DOHH2 (cell line): ENCODE results near the gene RPS16.

Experiments used
- H3F3A ChIP-seq: fragments of 200-600 bp; sonication (generic), shearing (Covaris generic); 2 replicates; pipeline ENCODE4 v1.6.0; 2016; ENCODE audit warnings: antibody characterized with exemption, mild to moderate bottlenecking; ENCODE audit not compliant: control insufficient read depth, insufficient read depth
- H3K27ac ChIP-seq: fragments of 200-600 bp; sonication (generic); 2 replicates; pipeline ENCODE4 v1.5.1; 2014; ENCODE audit warnings: low read depth, mild to moderate bottlenecking, low read length, moderate library complexity
- H3K27me3 ChIP-seq: fragments of 200-600 bp; sonication (generic); 2 replicates; pipeline ENCODE4 v1.6.1; 2014; ENCODE audit warnings: mild to moderate bottlenecking, low read length, mixed read lengths; ENCODE audit not compliant: control insufficient read depth
- H3K36me3 ChIP-seq: fragments of 200-600 bp; sonication (generic); 2 replicates; pipeline ENCODE4 v1.6.1; 2014; ENCODE audit warnings: mild to moderate bottlenecking, low read length, moderate library complexity, mixed read lengths; ENCODE audit not compliant: control insufficient read depth
- H3K4me1 ChIP-seq: fragments of 200-600 bp; sonication (generic); 2 replicates; pipeline ENCODE4 v1.6.1; 2014; ENCODE audit warnings: mild to moderate bottlenecking, low read length, mixed read lengths; ENCODE audit not compliant: control insufficient read depth
- H3K4me2 ChIP-seq: fragments of 200-600 bp; sonication (generic); 2 replicates; pipeline ENCODE4 v1.6.0; 2014; ENCODE audit warnings: mild to moderate bottlenecking, low read length, moderate library complexity
- H3K4me3 ChIP-seq: fragments of 200-600 bp; sonication (generic); 2 replicates; pipeline ENCODE4 v1.5.1; 2014; ENCODE audit warnings: mild to moderate bottlenecking, low read length, mixed read lengths
- H3K79me2 ChIP-seq: fragments of 200-600 bp; sonication (generic); 2 replicates; pipeline ENCODE4 v1.6.1; 2014; ENCODE audit warnings: mild to moderate bottlenecking, low read length, mixed read lengths; ENCODE audit not compliant: control insufficient read depth
- H3K9me2 ChIP-seq: fragments of 200-600 bp; sonication (generic); replicated peaks from 2 replicates; pipeline ENCODE4 v1.6.1; 2014; ENCODE audit warnings: mild to moderate bottlenecking, low read length, mixed read lengths; ENCODE audit not compliant: control insufficient read depth
- H3K9me3 ChIP-seq: fragments of 200-600 bp; sonication (generic); 2 replicates; pipeline ENCODE4 v1.6.1; 2014; ENCODE audit warnings: antibody characterized with exemption, low read length, mixed read lengths; ENCODE audit not compliant: control insufficient read depth, insufficient read depth
- H4K20me1 ChIP-seq: fragments of 200-600 bp; sonication (generic); 2 replicates; pipeline ENCODE4 v1.6.0; 2014; ENCODE audit warnings: low read depth, mild to moderate bottlenecking, antibody characterized with exemption, low read length, moderate library complexity; ENCODE audit not compliant: control insufficient read depth, insufficient read depth
- EZH2phosphoT487 ChIP-seq: fragments of 200-600 bp; sonication (generic); IDR thresholded peaks from 2 replicates; pipeline ENCODE4 v1.6.1; 2017; ENCODE audit warnings: borderline replicate concordance, mild to moderate bottlenecking, antibody characterized with exemption, low read length, moderate library complexity, mixed read lengths
- TF ChIP-seq, protein P1 (sequence below): fragments of 200-600 bp; sonication (generic); IDR thresholded peaks from one replicate; pipeline ENCODE4 v1.5.1; 2014; ENCODE audit warnings: antibody characterized with exemption, mild to moderate bottlenecking, low read depth, low read length; ENCODE audit not compliant: poor library complexity, severe bottlenecking

RPS16 gene

DNA sequence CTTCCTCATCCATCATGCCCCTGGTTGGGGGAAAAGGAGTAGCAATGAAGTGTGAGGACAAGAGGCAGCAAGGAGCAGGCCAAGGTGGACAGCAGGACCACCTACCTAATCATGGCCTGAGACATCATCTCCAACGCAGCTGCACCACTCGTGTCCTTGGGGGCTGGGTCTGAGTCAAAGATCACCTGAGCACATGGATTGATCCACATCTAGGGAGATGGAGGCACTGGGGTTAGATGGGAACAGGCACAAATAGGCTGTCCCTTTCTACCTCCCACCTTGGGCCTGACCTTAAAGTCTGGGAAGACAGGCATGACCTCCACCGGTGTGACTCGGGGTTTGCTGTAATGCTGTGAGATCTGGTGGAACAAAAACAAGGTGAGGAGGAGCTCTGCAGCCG lies 47.1 kb downstream of the RPS16 start:
- no peak for TF ChIP-seq EZH2phosphoT487
- TF ChIP-seq, protein P1, sequence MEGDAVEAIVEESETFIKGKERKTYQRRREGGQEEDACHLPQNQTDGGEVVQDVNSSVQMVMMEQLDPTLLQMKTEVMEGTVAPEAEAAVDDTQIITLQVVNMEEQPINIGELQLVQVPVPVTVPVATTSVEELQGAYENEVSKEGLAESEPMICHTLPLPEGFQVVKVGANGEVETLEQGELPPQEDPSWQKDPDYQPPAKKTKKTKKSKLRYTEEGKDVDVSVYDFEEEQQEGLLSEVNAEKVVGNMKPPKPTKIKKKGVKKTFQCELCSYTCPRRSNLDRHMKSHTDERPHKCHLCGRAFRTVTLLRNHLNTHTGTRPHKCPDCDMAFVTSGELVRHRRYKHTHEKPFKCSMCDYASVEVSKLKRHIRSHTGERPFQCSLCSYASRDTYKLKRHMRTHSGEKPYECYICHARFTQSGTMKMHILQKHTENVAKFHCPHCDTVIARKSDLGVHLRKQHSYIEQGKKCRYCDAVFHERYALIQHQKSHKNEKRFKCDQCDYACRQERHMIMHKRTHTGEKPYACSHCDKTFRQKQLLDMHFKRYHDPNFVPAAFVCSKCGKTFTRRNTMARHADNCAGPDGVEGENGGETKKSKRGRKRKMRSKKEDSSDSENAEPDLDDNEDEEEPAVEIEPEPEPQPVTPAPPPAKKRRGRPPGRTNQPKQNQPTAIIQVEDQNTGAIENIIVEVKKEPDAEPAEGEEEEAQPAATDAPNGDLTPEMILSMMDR: no peak
- no peaks in the 10 kb centered on the region; the same call in 1 of the 2 replicates for H3F3A ChIP-seq
- H3K9me2 ChIP-seq: no peaks in the 10 kb centered on the region
- peaks cover 57% of the 10 kb centered on the region for H3K36me3 ChIP-seq
- H3K4me1 ChIP-seq: peaks cover 18% of the 10 kb centered on the region
- no peak overlapping the region for H3K4me2 ChIP-seq
- no peak overlapping the region for H3K4me3 ChIP-seq
- no peaks in the 10 kb centered on the region for H3K9me3 ChIP-seq
- H3K79me2 ChIP-seq: peaks cover 35% of the 10 kb centered on the region
- peaks cover 4% of the 10 kb centered on the region; the same call in 1 of the 2 replicates for H4K20me1 ChIP-seq
- H3K27me3 ChIP-seq: no peaks in the 10 kb centered on the region
- no peak overlapping the region for H3K27ac ChIP-seq

DNA sequence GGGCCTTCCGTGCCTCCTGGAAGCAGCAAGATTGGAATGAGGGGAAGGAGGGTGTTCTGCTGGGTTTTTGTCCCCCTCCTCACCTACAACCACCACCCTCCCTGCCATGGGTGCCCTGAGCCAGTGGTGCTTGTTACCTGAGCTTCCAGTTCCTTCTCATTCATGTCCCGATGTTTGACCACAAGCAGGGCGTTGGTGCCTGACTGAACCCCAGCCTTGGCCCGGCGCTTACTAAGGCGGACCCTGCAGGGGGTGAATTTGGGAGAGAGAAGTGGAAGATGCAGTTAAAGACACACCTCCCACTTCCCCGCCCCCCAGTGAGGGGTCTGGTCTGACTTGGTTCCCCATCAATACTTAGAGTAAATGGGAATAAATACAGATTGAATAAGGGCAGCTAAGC lies 49.2 kb downstream of the RPS16 start:
- H3K79me2 ChIP-seq: peaks cover 18% of the 10 kb centered on the region
- no peaks in the 10 kb centered on the region for H3K9me2 ChIP-seq
- no peaks in the 10 kb centered on the region for H3K9me3 ChIP-seq
- no peaks in the 10 kb centered on the region for H3F3A ChIP-seq
- H3K4me2 ChIP-seq: no peak overlapping the region
- no peaks in the 10 kb centered on the region for H3K27me3 ChIP-seq
- peaks cover 9% of the 10 kb centered on the region for H3K4me1 ChIP-seq
- H3K27ac ChIP-seq: no peak overlapping the region
- TF ChIP-seq EZH2phosphoT487: no peak
- TF ChIP-seq, protein P1: no peak
- H3K4me3 ChIP-seq: no peak overlapping the region
- peaks cover 53% of the 10 kb centered on the region for H3K36me3 ChIP-seq
- peaks cover 4% of the 10 kb centered on the region; the same call in 1 of the 2 replicates for H4K20me1 ChIP-seq

DNA sequence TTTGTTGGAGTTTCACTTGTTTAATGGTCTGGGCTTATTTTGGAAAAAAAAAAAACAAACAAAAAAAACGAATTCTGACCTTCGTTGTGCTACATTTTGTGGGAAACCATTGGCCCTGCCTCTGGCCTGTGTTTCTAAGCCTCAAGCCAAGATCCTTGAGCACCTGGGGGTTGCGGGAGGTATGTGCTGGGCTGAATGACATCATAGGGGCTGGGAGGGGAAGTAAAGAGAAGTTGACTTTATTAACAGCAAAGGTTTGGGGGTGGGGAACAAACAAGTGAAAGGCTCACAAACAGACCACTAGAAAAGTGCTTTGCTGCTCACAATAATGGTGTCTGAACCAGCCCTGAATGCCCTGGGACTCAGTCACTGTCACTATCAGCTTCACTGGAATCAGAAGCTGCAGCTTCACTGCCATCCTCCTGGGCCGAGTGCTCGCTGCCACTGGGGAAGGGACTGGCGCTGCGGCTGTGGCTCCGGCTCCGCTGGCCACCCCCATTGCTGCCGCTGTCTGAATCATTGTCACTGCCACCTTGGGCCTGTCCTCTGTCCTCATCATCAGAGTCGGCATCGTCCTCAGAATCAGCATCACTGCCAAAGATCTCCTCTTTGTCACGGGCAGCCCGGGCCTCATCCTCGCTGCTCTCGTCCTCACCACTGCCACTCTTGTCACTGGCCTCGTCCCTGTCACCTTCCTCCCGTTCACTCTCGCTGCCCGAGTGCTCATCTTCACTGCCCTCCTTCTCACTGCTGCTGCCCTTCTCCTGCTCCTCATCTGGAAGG lies 49.9 kb downstream of the RPS16 start:
- Histone ChIP-seq H3K9me3 (no peaks in the 10 kb centered on the region), H4K20me1 (peaks cover 4% of the 10 kb centered on the region; the same call in 1 of the 2 replicates), H3K27ac (no peak overlapping the region), H3K4me1 (peaks cover 9% of the 10 kb centered on the region), H3K36me3 (peaks cover 58% of the 10 kb centered on the region), H3F3A (no peaks in the 10 kb centered on the region), H3K27me3 (no peaks in the 10 kb centered on the region), H3K9me2 (no peaks in the 10 kb centered on the region), H3K79me2 (peaks cover 15% of the 10 kb centered on the region), H3K4me2 (no peak overlapping the region), H3K4me3 (no peak overlapping the region)
- no peak for TF ChIP-seq EZH2phosphoT487
- TF ChIP-seq, protein P1: no peak
